GM12878 (cell line): ENCODE results near the gene MTX1. TPM values are rescaled to one million over a fixed set of nuclear protein-coding genes. Genes with fewer than 3 reads are reported as not detected.

ENCODE experiments used
- CEBPZ ChIP-seq: fragments of 150-350 bp; IDR thresholded peaks from 2 replicates; pipeline ENCODE4 v1.6.1; 2016; ENCODE audit warnings: low read depth, low read length
- CTCF ChIP-seq, 3 experiments: IDR thresholded peaks in 2 of 3; conservative IDR thresholded peaks in 1 of 3; 2 replicates each; pipeline ENCODE4 v1.5.1; 2011; ENCODE audit warnings: low read depth in 3 of 3, low read length in 3 of 3, mild to moderate bottlenecking in 3 of 3, control low read depth in 2 of 3, moderate library complexity in 2 of 3, inconsistent platforms in 1 of 3, mixed read lengths in 1 of 3; ENCODE audit not compliant: control insufficient read depth in 2 of 3, insufficient read depth in 1 of 3; ENCODE audit errors: extremely low read depth in 1 of 3
- E2F4 ChIP-seq: IDR thresholded peaks from 2 replicates; pipeline ENCODE4 v1.6.1; 2012; ENCODE audit warnings: low read depth, low read length, improper control_type of control experiment
- EGR1 ChIP-seq, 2 experiments: IDR thresholded peaks; 1 replicate in 1 of 2; 2 replicates in 1 of 2; pipeline ENCODE4 v1.6.1; 2011 to 2012; ENCODE audit warnings: low read depth in 2 of 2, low read length in 2 of 2, borderline replicate concordance in 1 of 2, mild to moderate bottlenecking in 1 of 2, moderate library complexity in 1 of 2
- EZH2 ChIP-seq: IDR thresholded peaks from 2 replicates; pipeline ENCODE4 v1.6.1; 2012; ENCODE audit warnings: low read depth, mild to moderate bottlenecking, control low read depth, inconsistent platforms, low read length, borderline replicate concordance; ENCODE audit not compliant: control insufficient read depth
- GATAD2B ChIP-seq: fragments of 450-650 bp; conservative IDR thresholded peaks from 2 replicates; pipeline ENCODE4 v1.6.1; 2017; ENCODE audit warnings: low read depth, mild to moderate bottlenecking, moderate library complexity
- KDM1A ChIP-seq: fragments of 200-600 bp; sonication (generic); IDR thresholded peaks from 2 replicates; pipeline ENCODE4 v1.6.1; 2016; ENCODE audit warnings: borderline replicate concordance
- MEF2B ChIP-seq: fragments of 450-650 bp; IDR thresholded peaks from 2 replicates; pipeline ENCODE4 v1.6.1; 2018; ENCODE audit warnings: mild to moderate bottlenecking, moderate library complexity; ENCODE audit not compliant: partially characterized antibody, poor library complexity, severe bottlenecking
- MTA2 ChIP-seq: fragments of 450-650 bp; IDR thresholded peaks from 2 replicates; pipeline ENCODE4 v1.6.1; 2016; ENCODE audit warnings: low read depth, mild to moderate bottlenecking, moderate library complexity
- MYB ChIP-seq: fragments of 150-350 bp; IDR thresholded peaks from 2 replicates; pipeline ENCODE4 v1.6.1; 2014; ENCODE audit warnings: mild to moderate bottlenecking, low read depth, low read length, borderline replicate concordance
- NFYA ChIP-seq: IDR thresholded peaks from 2 replicates; pipeline ENCODE4 v1.6.1; 2011; ENCODE audit warnings: low read depth, mild to moderate bottlenecking, low read length, improper control_type of control experiment, borderline replicate concordance
- PAX8 ChIP-seq: fragments of 450-650 bp; IDR thresholded peaks from 2 replicates; pipeline ENCODE4 v1.6.1; 2017; ENCODE audit warnings: mild to moderate bottlenecking, moderate library complexity
- PRDM15 ChIP-seq: fragments of 450-650 bp; formaldehyde crosslinking; IDR thresholded peaks from 2 replicates; pipeline ENCODE4 v1.4.0; 2020; ENCODE audit warnings: mild to moderate bottlenecking, moderate library complexity
- SIN3A ChIP-seq: IDR thresholded peaks from 2 replicates; pipeline ENCODE4 v1.6.1; 2012; ENCODE audit warnings: low read depth, low read length, improper control_type of control experiment
- SMAD1 ChIP-seq: fragments of 450-650 bp; IDR thresholded peaks from 2 replicates; pipeline ENCODE4 v1.6.1; 2018; ENCODE audit warnings: mild to moderate bottlenecking, low read depth; ENCODE audit not compliant: partially characterized antibody
- SRF ChIP-seq, 2 experiments: IDR thresholded peaks; 2 replicates each; pipeline ENCODE4 v1.6.1; 2011; ENCODE audit warnings: low read depth in 2 of 2, low read length in 2 of 2, mild to moderate bottlenecking in 1 of 2, moderate library complexity in 1 of 2
- STAT1 ChIP-seq: fragments of 450-650 bp; conservative IDR thresholded peaks from 2 replicates; pipeline ENCODE4 v1.6.1; 2014; ENCODE audit warnings: antibody characterized with exemption, mild to moderate bottlenecking
- ZNF207 ChIP-seq: fragments of 450-650 bp; IDR thresholded peaks from 2 replicates; pipeline ENCODE4 v1.6.1; 2014; ENCODE audit warnings: antibody characterized with exemption, mild to moderate bottlenecking, borderline replicate concordance
- polyA plus RNA-seq, 11 experiments: library from polyadenylated mRNA; depleted of rRNA in 4 of 11; unstranded in 6 of 11; stranded (reverse) in 5 of 11; fragments of >200 nt; fragmentation: Nextera tagmentation in 4 of 11; fragmentation: Illumina TruSeq in 1 of 11; extraction: Ambion mirVana in 4 of 11; extraction: Trizol in 1 of 11; gene quantifications; 1 replicate in 1 of 11; 2 replicates in 10 of 11; pipeline versions ENCODE4 v1.2.1 to v1.2.3, GENCODE V29; 2011 to 2016; ENCODE audit warnings: inconsistent platforms in 2 of 11, missing spikeins in 2 of 11, low read depth in 1 of 11
- total RNA-seq, 4 experiments: library from RNA; depleted of rRNA in 3 of 4; stranded (reverse); fragments of >200 nt in 3 of 4; fragmentation: Illumina TruSeq in 1 of 4; extraction: Trizol in 1 of 4; gene quantifications; 2 replicates each; pipeline versions ENCODE4 v1.2.1 to v1.2.3, GENCODE V29; 2013 to 2021

Gene MTX1
- total and polyA plus RNA-seq, 10 of the 15 experiments (the other 5 are each of a cell fraction or from before 2014, with no cell fraction given): 15.8 to 92.0 (median 49.1) TPM

GRCh38 chr1:155193275-155193990 lies 15.1 kb upstream of the MTX1 start (continued):
- peak; percentile 96 to 99 (median 99) for TF ChIP-seq CTCF (IDR thresholded peaks at IDR 0.05 in 2 of 3, conservative IDR thresholded peaks at IDR 0.05 in 1 of 3; ENCODE audit: control insufficient read depth in 2 of 3, extremely low read depth in 1 of 3, insufficient read depth in 1 of 3, low read depth in 3 of 3, low read length in 3 of 3)
- TF ChIP-seq KDM1A: no peak
- 0 out of 4 replicates have a peak, but pooled peaks of 1 of the 2 experiments have one; percentile 58 for TF ChIP-seq SRF (IDR thresholded peaks at IDR 0.05; ENCODE audit: low read depth in 2 of 2, low read length in 2 of 2)
- no peak for TF ChIP-seq MEF2B
- no peak; the same call in 1 of the 2 replicates for TF ChIP-seq ZNF207
- no peak for TF ChIP-seq SMAD1
- no peak for TF ChIP-seq NFYA
- no peak for TF ChIP-seq CEBPZ
- TF ChIP-seq PRDM15 (CRISPR knock-in tag): no peak
- TF ChIP-seq GATAD2B: peak; percentile 68
- no peak for TF ChIP-seq MYB
- TF ChIP-seq EGR1 (IDR thresholded peaks at IDR 0.05; ENCODE audit: borderline replicate concordance in 1 of 2, low read depth in 2 of 2, low read length in 2 of 2): no peak
- TF ChIP-seq EZH2: no peak
- no peak for TF ChIP-seq PAX8
- no peak; the same call in 1 of the 2 replicates for TF ChIP-seq STAT1
- no peak for TF ChIP-seq E2F4
- peak; percentile 46; the same call in 1 of the 2 replicates for TF ChIP-seq MTA2
- no peak for TF ChIP-seq SIN3A
